ENCODE data around the gene ARHGAP33.
"Not testable (repeated sequence)": the region's sequence is repeated elsewhere in the genome, so short reads cannot be mapped to it uniquely, and the experiment has no call there.

The ARHGAP33 gene

GRCh38 chr19:35793381-35794165 lies 18.2 kb downstream of the ARHGAP33 start:
- DNase-seq, result no peak

- DNase-seq, result not testable (repeated sequence)
Measured at GRCh38 chr19:35795564-35795963, 20.2 kb downstream of the ARHGAP33 start.

GRCh38 chr19:35796645-35797542 lies 21.5 kb downstream of the ARHGAP33 start:
- no peak for DNase-seq

- DNase-seq, result no peak
Measured at GRCh38 chr19:35797663-35798062, 22.3 kb downstream of the ARHGAP33 start.

- DNase-seq, result no peak
Measured at GRCh38 chr19:35801828-35802227, 26.5 kb downstream of the ARHGAP33 start.

GRCh38 chr19:35805526-35806102 lies 30.2 kb downstream of the ARHGAP33 start:
- DNase-seq, result no peak

- DNase-seq, result no peak
Measured at GRCh38 chr19:35806597-35806996, 31.2 kb downstream of the ARHGAP33 start.

GRCh38 chr19:35807633-35808032 lies 32.3 kb downstream of the ARHGAP33 start:
- DNase-seq, result no peak

- DNase-seq, result no peak
Measured at GRCh38 chr19:35811317-35812219, 36.2 kb downstream of the ARHGAP33 start.

GRCh38 chr19:35812220-35813042 lies 37.1 kb downstream of the ARHGAP33 start, which contains the start of gene PRODH2:
Gene PRODH2, minus strand, starts transcription at chr19:35812845. Its CDS starts 40 bp downstream, at chr19:35812805.
- DNase-seq, result no peak

- DNase-seq, result no peak
Measured at GRCh38 chr19:35813043-35813890, 37.9 kb downstream of the ARHGAP33 start.

GRCh38 chr19:35816262-35816661 lies 40.9 kb downstream of the ARHGAP33 start:
- DNase-seq, result no peak

- no peak for DNase-seq
Measured at GRCh38 chr19:35816846-35817245, 41.5 kb downstream of the ARHGAP33 start.

GRCh38 chr19:35818445-35818844 lies 43.1 kb downstream of the ARHGAP33 start:
- DNase-seq, result no peak

GRCh38 chr19:35822579-35822978 lies 47.2 kb downstream of the ARHGAP33 start:
- DNase-seq, result no peak

- no peak for DNase-seq
Measured at GRCh38 chr19:35824150-35824549, 48.8 kb downstream of the ARHGAP33 start.

GRCh38 chr19:35828692-35829301 lies 53.4 kb downstream of the ARHGAP33 start:
- DNase-seq, result peak; percentile 33

- no peak for DNase-seq
Measured at GRCh38 chr19:35830986-35831385, 55.6 kb downstream of the ARHGAP33 start.

- no peak for DNase-seq
Measured at GRCh38 chr19:35832054-35832453, 56.7 kb downstream of the ARHGAP33 start.

GRCh38 chr19:35833972-35834371 lies 58.6 kb downstream of the ARHGAP33 start:
- no peak for DNase-seq
